SK-N-SH treated with all-trans-retinoic acid at 6 μM for 48 hours (cell line): ENCODE measurements around the gene PPP2R5B.

ENCODE experiments used
- CREB5 ChIP-seq: fragments of 250-450 bp; sonication (Bioruptor Pico); IDR thresholded peaks from 2 replicates; pipeline ENCODE4 v1.5.1; 2020; ENCODE audit warnings: low read depth, mild to moderate bottlenecking, moderate library complexity
- CSRNP3 ChIP-seq: fragments of 250-450 bp; sonication (Bioruptor Pico); IDR thresholded peaks from 2 replicates; pipeline ENCODE4 v1.5.1; 2021; ENCODE audit warnings: mild to moderate bottlenecking, moderate library complexity
- PATZ1 ChIP-seq: fragments of 250-450 bp; sonication (Bioruptor Pico); IDR thresholded peaks from 2 replicates; pipeline ENCODE4 v1.8.0; 2020; ENCODE audit warnings: mild to moderate bottlenecking, moderate library complexity, borderline replicate concordance
- TCF4 ChIP-seq: fragments of 250-450 bp; sonication (Bioruptor Pico); IDR thresholded peaks from 2 replicates; pipeline ENCODE4 v1.8.0; 2021; ENCODE audit warnings: mild to moderate bottlenecking, moderate library complexity, borderline replicate concordance
- ZNF70 ChIP-seq: fragments of 450-650 bp; formaldehyde crosslinking; IDR thresholded peaks from 2 replicates; pipeline ENCODE4 v1.5.0; 2020; ENCODE audit warnings: mild to moderate bottlenecking, moderate library complexity

- no peak for TF ChIP-seq ZNF70 (CRISPR knock-in tag)
- TF ChIP-seq PATZ1 (CRISPR knock-in tag): no peak
- TF ChIP-seq CSRNP3 (CRISPR knock-in tag): no peak
- TF ChIP-seq TCF4 (CRISPR knock-in tag): no peak
- TF ChIP-seq CREB5 (CRISPR knock-in tag): no peak
Measured at GRCh38 chr11:64898076-64898445, 26.4 kb upstream of the PPP2R5B start.
